Fibroblast of skin of left quadriceps (primary cell): ENCODE data around the gene TRHDE.
"Not testable (repeated sequence)": the region's sequence is repeated elsewhere in the genome, so short reads cannot be mapped to it uniquely, and the experiment has no call there.

ENCODE experiments used
- DNase-seq, 2 experiments: peaks; one replicate each; pipeline ENCODE4 v3.0.0-alpha.2; 2013; ENCODE audit warnings: low read depth in 2 of 2

Gene TRHDE

GRCh38 chr12:72622556-72622955, 350.4 kb downstream of the TRHDE start:
- DNase-seq: no peak

GRCh38 chr12:72631926-72632685, 359.9 kb downstream of the TRHDE start:
- no peak for DNase-seq

GRCh38 chr12:72642706-72643105, 370.5 kb downstream of the TRHDE start:
- no peak for DNase-seq

DNA sequence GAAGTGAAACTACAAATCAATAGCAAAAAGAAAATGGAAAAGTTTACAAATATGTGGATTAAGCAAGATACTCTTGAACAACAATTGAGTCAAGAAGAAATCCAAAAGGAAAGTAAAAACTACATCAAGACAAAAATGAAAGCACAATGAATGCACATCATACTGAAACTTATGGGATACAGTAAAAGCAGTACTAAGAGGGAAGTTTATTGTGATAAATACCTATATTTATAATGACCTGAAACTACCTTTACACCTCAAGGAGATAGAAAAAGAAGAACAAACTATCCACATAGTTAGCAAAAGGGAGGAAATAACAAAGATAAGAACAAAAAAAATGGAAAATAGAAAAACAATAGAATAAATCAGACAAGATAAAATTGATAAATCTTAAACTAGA, 375.0 kb downstream of the TRHDE start:
- no peak for DNase-seq

DNA sequence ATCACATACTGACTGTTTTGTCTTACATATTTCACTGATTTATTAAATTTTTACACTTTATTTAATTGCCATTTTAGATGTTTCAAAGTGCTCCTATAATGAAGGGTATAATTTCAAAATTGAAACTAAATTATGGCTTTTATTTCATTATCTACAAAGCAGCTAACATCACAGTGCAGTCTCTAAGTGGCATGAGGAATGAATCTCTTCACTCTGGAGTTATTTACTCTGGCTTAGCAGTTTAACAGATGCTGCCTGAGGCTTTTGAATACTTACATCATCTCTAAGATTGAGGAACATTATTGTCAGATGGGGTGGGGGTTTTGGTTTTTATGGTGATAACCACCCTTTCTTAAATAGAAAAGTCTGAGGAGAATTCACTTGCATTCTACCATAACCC, 386.4 kb downstream of the TRHDE start:
- DNase-seq: no peak

GRCh38 chr12:72660174-72660573, 388.0 kb downstream of the TRHDE start:
- DNase-seq: not testable (repeated sequence)

DNA sequence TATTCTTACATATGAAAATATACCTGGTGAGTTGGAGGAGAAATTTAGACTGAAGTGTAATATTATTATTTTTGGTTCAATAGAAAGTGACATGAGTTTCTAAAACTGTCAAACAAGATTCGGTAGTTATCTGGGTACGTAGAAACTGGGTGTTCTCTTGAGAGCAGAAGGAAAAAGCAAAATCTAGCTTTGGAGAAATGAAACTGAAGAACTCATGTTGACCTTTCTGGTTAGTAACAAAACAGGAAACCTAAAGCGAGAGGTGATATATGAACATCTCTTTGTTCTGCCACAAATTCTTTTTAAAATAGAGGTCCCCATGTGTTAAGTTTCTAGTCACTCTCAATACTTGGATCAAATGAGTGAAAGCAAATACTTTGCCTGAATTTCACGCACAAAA, 401.7 kb downstream of the TRHDE start:
- no peak for DNase-seq

DNA sequence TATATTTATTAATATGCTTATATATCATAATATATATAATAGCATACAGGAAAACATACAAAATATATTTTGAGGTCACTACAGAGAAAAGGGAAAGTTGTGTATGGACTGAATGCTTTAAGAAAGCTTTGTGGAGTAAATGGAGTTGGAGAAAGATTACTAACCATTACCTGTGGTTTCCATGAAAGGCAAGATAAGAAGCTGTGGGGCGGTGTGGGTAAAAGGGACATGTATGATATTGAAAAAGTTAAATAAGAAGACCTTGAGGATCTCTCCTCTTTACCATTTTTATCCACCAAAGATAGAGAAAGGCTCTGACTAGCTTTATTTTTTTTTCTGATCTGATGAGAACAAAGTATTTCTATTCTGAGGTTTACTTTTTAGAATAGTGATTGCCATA, 404.4 kb downstream of the TRHDE start:
- DNase-seq: no peak

- DNase-seq: no peak
Observed at GRCh38 chr12:72677139-72677538, 405.0 kb downstream of the TRHDE start.

DNA sequence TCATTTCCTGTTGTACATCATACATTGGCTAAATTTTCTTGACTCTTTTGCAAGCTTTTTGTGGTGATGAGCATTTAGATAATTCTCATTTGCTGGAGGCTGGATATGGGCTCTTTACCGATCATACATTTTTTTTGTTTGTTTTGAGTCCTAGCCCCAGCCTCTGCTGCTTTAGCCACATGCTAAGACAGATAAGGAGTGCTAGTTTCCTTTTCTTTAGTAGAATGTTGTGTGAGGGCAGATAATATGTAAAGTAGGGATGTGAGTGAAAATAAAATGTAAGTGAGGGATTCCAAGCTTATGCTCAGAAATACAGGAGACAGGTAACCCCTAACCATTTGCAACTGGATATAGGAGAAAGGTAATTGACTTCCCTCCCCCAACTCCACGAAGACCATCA, 405.7 kb downstream of the TRHDE start:
- no peak for DNase-seq

DNA sequence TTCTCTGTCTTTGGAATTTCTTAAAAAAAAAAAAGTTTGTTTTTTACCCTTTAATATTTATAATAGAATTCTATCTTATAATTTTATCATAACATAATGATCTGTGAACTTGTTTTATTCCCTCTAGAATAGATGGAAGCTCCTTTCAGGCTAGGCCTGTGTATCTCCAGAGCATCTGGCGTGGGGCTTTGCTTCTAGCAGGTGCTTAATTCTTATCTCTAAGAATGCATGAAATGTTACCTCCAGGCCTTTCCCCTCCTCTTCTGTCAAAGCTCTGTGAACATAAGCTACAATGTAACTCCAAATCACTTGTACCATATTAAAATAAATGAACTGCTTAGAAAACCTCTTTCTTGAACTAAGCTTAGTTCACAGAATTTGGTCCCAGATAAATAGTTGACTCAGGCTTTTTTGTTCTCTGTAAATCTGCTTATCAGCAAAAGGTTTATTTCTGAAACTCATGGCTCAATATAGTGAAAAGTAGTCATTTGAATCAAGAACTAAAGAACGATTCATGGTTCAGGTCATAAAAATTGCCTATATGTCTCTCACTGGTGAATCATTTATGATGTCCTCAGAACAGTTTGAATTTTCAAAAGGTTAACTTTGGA, 407.1 kb downstream of the TRHDE start:
- no peak for DNase-seq

GRCh38 chr12:72681028-72681427, 408.9 kb downstream of the TRHDE start:
- DNase-seq: no peak

DNA sequence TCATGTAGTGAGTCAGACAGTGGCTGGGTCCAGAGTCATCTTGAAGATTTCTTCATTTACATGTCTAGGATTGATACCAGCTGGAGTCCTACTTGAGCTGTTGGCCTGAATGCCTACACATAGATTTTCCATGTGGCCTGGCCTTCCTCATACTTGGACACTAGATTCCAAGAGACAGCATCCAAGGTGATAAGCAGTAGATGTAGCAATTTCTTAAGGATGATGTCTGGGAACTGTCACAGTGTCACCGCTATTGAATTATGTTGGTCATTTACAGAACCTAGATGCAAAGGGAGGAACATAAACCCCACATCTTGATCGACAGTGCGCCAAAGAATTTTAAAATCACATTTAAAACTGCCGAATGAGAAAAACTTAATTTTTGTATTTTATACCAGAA, 412.3 kb downstream of the TRHDE start:
- DNase-seq: no peak

GRCh38 chr12:72692338-72692737, 420.2 kb downstream of the TRHDE start:
- DNase-seq: no peak

- no peak for DNase-seq
Observed at GRCh38 chr12:72694193-72694592, 422.0 kb downstream of the TRHDE start.

DNA sequence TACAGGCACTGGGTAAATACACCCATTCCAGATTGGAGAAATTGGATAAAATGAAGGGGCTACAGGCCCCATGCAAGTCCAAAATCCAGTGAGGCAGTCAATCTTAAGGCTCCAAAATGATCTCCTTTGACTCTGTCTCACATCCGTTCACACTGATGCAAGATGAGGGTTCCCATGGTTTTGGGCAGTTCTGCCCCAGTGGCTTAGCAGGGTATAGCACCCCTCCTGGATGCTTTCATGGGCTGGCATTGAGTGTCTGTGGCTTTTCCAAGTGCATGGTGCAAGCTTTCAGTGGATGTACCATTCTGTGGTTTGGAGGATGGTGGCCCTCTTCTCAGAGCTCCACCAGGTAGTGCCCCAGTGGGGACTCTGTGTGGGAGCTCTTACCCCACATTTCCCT, 427.2 kb downstream of the TRHDE start:
- no peak for DNase-seq

DNA sequence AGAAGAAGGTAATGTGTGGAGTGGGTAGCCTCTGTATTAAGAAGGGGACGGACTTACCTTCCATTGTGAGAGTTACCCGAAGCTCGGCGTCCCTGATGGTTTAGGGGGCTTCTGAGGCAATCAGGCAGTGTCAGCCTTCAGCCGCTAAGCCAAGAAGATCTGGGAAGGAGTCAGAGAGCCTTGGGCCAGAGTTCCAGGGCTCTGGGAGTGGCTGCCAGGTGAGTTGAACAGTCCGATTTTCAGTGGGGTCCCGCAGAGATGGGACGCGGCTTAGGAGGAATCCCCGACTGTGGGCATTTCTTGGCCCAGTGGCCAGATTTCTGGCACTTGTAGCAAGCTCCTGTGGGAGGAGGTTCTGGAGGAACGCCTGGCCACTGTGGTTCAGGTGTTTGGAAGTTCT, 439.9 kb downstream of the TRHDE start:
- DNase-seq: not testable (repeated sequence)

- DNase-seq: no peak
Observed at GRCh38 chr12:72716221-72716620, 444.1 kb downstream of the TRHDE start.

GRCh38 chr12:72717036-72717435, 444.9 kb downstream of the TRHDE start:
- no peak for DNase-seq
